Dendritic cell treated with granulocyte-macrophage colony-stimulating factor and Interleukin-4, amounts not matched to agents 40 ng/mL and 50 ng/mL, for 4 days (primary cell): ENCODE data around the gene IGF2BP1.
"Not testable (repeated sequence)": the region's sequence is repeated elsewhere in the genome, so short reads cannot be mapped to it uniquely, and the experiment has no call there.

Experiments used
- H3K27ac Mint-ChIP-seq: one replicate; pipeline ENCODE4 v1.8.0; 2022; ENCODE audit warnings: mild to moderate bottlenecking, mixed read lengths
- H3K27me3 Mint-ChIP-seq: one replicate; pipeline ENCODE4 v1.8.0; 2022; ENCODE audit warnings: mild to moderate bottlenecking, mixed read lengths
- H3K36me3 Mint-ChIP-seq: one replicate; pipeline ENCODE4 v1.8.0; 2022; ENCODE audit warnings: low read depth, mixed read lengths
- H3K4me1 Mint-ChIP-seq: one replicate; pipeline ENCODE4 v1.8.0; 2022; ENCODE audit warnings: low read depth, mixed read lengths
- H3K4me3 Mint-ChIP-seq: one replicate; pipeline ENCODE4 v1.8.0; 2022; ENCODE audit warnings: mild to moderate bottlenecking, moderate library complexity, mixed read lengths
- H3K9me3 Mint-ChIP-seq: one replicate; pipeline ENCODE4 v1.8.0; 2022; ENCODE audit warnings: mixed read lengths
- intact Hi-C: fragments of 100-400 bp; cut with micrococcal nuclease; formaldehyde crosslinking; loops from one replicate; pipeline ENCODE4 v1.15.0; 2022

IGF2BP1 gene

DNA sequence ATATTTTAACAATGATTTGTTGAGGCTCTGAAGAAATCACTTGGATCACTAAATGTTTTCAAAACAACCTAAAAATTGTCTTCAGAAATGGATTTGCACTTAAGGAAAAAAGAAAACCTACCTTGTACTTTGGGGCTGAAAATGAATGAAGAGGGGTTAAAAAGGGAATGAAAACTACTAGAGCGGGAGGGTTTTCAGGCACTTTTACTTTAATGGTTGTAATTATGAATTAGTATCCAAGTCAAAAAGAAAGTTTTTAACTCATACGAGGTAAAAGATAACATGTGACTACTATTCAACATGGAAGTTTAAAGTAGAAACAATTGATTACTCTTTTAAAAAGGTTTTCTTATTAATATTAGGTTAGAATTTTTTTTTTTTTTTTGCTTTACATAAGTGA, 5.1 kb downstream of the IGF2BP1 start:
- no peak overlapping the region for H3K4me3 Mint-ChIP-seq
- H3K27ac Mint-ChIP-seq, result no peak overlapping the region
- no peaks in the 10 kb centered on the region for H3K9me3 Mint-ChIP-seq
- intact Hi-C loops, result no loop called here
- peaks cover 26% of the 10 kb centered on the region for H3K4me1 Mint-ChIP-seq
- peaks cover 91% of the 10 kb centered on the region for H3K27me3 Mint-ChIP-seq
- H3K36me3 Mint-ChIP-seq, result no peaks in the 10 kb centered on the region

DNA sequence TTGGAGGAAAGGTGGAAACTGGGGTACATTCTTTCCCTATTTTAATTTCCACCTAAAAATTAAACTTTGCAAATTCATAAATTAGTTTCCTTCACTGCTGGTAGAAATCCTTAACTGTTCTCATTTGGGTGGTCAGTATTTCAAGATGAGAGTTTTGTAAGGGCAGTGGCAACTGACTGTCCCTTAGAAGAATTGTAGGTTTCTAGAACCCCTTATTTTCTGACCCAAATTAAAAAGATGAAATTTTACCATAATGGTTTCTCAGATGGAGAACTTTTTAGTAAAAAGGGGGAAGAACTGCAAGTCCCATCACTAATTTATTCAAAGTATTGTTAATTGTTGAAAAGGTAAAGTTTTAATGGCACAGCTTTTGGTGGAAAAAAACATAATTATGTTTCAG, 5.6 kb downstream of the IGF2BP1 start:
- Mint-ChIP-seq H3K27me3 (peaks cover 91% of the 10 kb centered on the region), H3K36me3 (no peaks in the 10 kb centered on the region), H3K4me1 (peaks cover 26% of the 10 kb centered on the region), H3K4me3 (no peak overlapping the region), H3K27ac (no peak overlapping the region), H3K9me3 (no peaks in the 10 kb centered on the region)
- intact Hi-C loops, result no loop called here

DNA sequence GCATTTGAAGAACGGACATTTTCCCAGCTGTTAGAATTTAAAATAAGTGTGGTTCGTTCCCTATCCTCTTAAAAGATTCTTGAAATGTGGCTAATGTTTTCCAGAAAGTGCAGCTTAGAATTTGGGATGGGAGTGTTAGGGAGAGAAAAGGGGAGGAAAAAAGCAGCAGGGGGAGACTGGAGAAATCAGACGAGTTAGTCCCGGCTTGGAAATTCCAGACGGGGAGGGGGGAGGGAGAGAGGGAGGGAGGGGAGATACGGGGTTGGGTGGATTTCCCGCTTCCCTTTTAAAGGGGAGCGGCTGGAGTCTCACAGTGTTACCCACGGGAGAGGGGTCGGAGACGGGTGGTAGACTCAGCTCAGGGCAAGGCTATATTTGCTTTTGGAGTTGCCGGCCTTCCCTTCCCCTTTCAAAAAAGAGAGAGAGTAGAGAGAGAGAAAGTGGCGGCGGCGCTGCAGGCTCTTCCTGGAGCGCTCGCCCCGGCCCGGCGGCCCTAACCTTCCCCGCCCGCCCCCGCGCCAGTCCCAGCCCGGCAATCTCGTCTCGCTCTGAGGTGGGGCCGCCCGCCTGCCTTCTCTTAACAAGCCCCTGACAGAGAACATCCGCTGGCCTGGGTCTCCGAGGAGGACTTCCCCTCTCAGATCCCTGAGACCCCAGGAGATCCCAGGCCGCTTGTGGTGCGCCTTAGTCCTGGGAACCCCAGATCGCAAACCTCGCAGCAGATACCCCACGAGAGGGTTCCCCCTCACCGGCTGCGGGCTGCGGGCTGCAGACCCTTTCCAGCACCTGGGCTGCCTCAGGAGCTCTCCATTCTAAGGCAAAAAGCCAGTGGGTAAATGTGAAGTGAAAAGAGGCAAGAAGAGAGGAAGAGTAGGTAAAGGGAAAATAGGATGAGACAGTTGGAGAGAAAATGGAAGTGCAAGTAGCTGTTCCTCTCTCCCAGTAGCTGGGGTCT, 6.6 kb downstream of the IGF2BP1 start:
- H3K36me3 Mint-ChIP-seq, result no peaks in the 10 kb centered on the region
- H3K27ac Mint-ChIP-seq, result no peak overlapping the region
- no peaks in the 10 kb centered on the region for H3K9me3 Mint-ChIP-seq
- peaks cover 88% of the 10 kb centered on the region for H3K27me3 Mint-ChIP-seq
- H3K4me1 Mint-ChIP-seq, result peaks cover 16% of the 10 kb centered on the region
- intact Hi-C loops, result no loop called here
- no peak overlapping the region for H3K4me3 Mint-ChIP-seq

DNA sequence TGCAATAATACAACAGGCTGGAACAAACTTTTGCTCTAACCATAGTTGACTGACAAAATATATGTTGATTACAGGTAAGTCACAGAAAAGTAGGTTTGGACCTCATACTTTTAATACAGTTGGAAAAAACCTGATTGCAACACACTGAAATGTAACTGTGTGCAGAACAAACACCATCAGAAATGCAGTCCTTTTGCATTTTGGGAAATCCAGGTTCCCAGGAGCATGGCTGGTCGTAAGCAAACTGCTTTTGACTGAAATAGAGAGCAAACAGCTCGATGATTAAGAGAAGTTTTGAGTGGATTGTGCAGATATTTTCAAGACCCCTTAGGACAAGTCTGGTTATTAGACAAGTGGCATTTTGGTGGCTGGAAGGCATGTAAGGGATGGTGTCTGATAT, 8.0 kb downstream of the IGF2BP1 start:
- no peaks in the 10 kb centered on the region for H3K9me3 Mint-ChIP-seq
- no peak overlapping the region for H3K27ac Mint-ChIP-seq
- no peak overlapping the region for H3K4me3 Mint-ChIP-seq
- peaks cover 16% of the 10 kb centered on the region for H3K4me1 Mint-ChIP-seq
- H3K36me3 Mint-ChIP-seq, result no peaks in the 10 kb centered on the region
- intact Hi-C loops, result no loop called here
- H3K27me3 Mint-ChIP-seq, result peaks cover 80% of the 10 kb centered on the region

DNA sequence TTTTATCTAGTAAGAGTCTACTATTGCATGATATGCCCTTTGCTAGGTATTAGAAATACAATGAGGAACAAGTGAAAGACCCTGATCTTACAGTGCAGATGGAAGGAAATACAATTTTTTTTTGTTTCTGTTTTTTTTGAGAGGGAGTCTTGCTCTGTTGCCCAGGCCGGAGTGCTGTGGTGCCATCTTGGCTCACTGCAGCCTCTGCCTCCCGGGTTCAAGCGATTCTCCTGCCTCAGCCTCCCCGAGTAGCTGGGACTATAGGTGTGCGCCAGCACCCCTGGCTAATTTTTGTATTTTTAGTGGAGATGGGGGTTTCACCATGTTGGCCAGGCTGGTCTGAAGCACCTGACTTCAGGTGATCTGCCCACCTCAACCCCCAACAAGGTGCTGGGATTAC, 11.7 kb downstream of the IGF2BP1 start:
- H3K9me3 Mint-ChIP-seq, H3K36me3 Mint-ChIP-seq, H3K4me1 Mint-ChIP-seq, intact Hi-C loops, H3K4me3 Mint-ChIP-seq, H3K27ac Mint-ChIP-seq: not testable (repeated sequence)
- peaks cover 80% of the 10 kb centered on the region for H3K27me3 Mint-ChIP-seq

DNA sequence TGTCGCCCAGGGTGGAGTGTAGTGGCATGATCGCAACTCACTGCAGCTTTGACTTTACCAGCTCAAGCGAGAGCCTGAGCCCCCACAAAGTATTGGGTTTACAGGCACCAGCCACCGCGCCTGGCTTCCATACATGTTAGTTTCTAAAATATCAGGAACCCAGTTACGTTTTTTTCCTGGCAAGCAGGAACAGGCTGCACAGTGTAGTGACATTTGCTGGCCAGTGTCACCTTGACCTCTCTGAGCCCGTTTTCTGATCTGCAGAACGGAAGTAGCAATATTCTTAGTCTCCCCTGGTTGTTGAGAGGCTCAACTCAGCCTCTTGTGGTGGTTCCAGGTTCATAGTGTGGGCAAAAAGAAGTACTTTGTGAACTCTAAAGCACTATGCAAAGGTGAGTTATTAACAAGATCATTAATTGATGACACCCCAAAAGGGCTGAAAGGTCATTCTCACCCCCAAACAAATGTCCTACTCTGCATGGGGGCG, 15.6 kb downstream of the IGF2BP1 start:
- intact Hi-C loops, result no loop called here
- peaks cover 73% of the 10 kb centered on the region for H3K27me3 Mint-ChIP-seq
- no peak overlapping the region for H3K4me3 Mint-ChIP-seq
- no peak overlapping the region for H3K27ac Mint-ChIP-seq
- no peaks in the 10 kb centered on the region for H3K36me3 Mint-ChIP-seq
- no peaks in the 10 kb centered on the region for H3K9me3 Mint-ChIP-seq
- no peaks in the 10 kb centered on the region for H3K4me1 Mint-ChIP-seq

DNA sequence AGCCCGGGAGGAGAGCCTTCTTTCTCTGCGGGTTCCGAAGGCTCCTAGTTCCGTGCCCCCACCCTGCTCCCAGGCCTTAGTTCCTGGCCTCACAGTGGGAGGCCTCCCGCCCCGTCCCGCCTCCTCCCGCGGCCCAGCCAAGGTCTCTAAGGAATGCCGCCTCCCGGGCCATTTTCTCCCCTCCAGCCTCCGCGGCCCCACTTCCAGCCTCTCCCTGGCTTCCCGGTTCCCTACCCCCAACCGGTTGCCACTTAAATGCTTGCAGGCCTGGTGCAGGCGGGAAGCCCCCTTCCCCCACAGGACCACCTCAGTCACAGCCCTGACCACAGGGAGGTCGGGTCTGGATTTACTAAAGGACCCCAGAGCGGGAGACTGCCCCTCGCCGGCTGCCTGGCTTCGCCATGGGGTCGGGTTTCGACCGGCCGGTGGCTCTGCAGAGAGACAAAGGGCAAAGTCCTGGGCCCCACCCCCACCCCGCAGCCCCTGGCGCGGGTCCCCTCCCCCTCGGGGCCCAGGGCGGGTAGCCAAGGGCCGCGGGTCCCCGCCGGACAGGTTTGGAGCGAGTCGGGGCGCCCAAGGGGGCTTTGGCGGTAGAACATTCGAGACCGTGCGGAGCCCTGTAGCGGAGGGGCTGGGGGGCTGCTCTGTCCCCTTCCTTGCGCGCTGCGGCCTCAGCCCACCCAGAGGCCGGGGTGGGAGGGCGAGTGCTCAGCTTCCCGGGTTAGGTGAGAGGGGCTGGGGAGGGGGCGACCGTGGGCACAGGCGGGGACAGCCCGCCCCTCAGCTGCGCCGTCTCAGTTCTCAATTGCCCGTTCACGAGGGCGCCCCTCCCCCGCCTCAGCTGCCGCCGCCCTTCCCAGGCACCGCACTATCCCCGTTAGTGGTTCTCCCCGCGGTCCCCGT, 16.4 kb downstream of the IGF2BP1 start:
- Mint-ChIP-seq H3K27me3 (peaks cover 69% of the 10 kb centered on the region), H3K4me3 (no peak overlapping the region)
- intact Hi-C loops, result no loop called here

DNA sequence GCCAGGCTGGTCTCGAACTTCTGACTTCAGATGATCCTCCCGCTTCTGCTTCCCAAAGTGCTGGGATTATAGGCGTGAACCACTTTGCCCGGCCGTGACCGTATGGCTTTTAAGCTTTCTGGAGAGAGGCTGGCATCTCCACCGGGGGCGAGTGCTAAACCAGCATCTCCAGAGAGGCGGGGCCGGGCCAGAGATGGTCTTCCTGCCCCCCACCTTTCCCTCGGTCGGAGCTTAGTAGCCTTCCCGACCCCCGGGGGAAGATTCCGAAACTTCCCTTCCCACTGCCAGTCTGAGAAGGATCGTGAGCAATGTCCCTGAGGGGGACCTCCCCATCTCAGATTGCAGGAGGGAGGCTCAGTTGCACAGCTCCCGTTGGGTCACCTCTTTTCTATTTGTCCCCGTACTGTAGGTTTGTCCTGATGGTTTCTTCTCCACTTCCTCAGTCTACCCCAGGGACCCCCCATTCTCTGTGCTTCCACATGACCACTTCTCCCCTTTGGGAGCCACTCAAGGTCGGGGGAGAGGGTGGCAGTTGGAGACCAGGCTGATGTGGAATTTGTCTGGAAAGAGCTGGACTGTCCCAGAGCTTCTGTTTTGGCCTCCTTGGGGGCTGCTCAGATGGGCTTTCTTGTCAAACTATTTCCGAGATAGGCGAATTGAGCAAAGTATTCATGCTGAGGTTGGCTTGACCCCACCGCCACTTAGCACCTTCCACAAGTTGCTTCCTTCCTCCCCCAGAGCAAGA, 18.2 kb downstream of the IGF2BP1 start:
- no peak overlapping the region for H3K27ac Mint-ChIP-seq
- intact Hi-C loops, result no loop called here
- no peaks in the 10 kb centered on the region for H3K9me3 Mint-ChIP-seq
- no peaks in the 10 kb centered on the region for H3K4me1 Mint-ChIP-seq
- H3K4me3 Mint-ChIP-seq, result no peak overlapping the region
- peaks cover 66% of the 10 kb centered on the region for H3K27me3 Mint-ChIP-seq
- no peaks in the 10 kb centered on the region for H3K36me3 Mint-ChIP-seq

More for the DNA sequence above, 16.4 kb downstream of the IGF2BP1 start:
- H3K4me1 Mint-ChIP-seq, result no peaks in the 10 kb centered on the region
- no peaks in the 10 kb centered on the region for H3K36me3 Mint-ChIP-seq
- no peak overlapping the region for H3K27ac Mint-ChIP-seq
- no peaks in the 10 kb centered on the region for H3K9me3 Mint-ChIP-seq

DNA sequence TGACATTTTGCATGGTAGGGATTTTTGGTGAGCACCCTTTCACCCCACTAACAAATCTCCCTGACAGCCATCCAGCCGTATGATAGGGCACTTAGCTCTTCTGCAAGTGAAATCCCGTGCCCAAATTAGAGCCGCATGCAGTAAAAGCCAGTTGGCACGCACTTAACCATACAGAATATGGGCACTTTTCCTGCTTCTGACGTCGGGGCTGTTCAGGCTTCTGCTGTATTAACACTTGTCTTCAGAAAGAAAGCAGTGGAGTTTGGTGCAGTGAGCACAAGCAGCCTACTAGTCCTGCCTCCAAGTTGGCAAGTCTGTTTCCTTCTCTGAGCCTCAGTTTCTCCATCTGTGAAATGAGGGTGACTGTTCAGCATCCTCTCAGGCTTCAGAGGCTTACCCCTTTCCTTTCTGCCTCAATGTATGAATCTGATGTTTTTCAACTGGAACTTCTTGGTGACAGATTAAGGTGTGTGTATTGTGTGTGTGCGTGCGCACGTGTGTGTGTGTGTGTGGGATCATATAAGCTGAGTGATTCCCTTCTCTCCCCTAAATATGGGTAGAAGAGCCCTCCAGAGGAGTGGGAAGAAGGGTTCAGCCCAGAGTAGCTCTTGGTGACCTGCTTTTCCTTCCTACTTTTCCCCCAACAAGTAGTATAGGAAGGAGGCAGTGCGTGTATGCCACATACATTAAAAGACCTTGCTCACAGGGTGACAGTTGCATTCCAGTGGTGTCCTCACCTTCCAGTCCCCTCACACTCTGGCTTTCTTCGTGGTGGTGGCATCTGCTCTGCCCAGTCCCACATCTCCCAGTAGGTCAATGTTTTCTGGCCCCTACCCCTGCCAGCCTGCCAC, 19.0 kb downstream of the IGF2BP1 start:
- Mint-ChIP-seq H3K27me3 (peaks cover 64% of the 10 kb centered on the region), H3K9me3 (no peaks in the 10 kb centered on the region), H3K36me3 (no peaks in the 10 kb centered on the region), H3K4me1 (no peaks in the 10 kb centered on the region), H3K4me3 (no peak overlapping the region), H3K27ac (no peak overlapping the region)
- intact Hi-C loops, result no loop called here

DNA sequence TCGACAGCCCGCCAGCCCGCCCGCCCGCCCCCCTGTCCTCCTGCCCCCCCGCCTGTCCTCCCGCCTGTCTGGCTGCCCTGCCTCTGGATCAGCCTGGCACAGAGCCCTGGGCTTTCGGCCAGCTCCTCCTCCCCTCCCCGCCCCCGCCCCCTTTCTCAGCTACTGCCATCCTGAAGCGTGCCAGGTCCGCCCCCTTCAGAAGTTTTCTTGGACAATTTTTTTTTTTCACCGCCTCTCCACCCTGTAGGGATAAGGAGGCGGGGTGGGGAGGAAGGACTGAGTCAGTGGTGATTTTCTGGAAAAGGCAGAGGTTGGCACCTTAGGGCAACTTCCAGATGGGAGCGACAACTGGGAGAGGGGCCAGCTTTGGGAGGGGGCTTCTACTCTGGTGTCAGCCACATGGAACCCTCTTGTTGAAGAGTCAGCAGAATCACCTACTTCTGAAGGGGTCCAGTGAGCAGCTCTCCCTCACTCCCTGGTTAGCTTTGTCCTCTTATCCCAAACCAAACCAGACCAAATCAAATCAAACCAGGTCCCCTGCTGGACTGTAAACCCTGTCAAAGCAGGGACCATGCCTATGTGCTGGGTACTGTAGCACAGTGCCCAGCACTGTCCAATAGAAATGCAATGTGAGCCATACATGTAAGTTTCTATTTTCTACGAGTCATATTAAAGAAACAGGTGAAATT, 19.7 kb downstream of the IGF2BP1 start:
- intact Hi-C loops, result no loop called here
- Mint-ChIP-seq H3K4me1 (no peaks in the 10 kb centered on the region), H3K4me3 (no peak overlapping the region), H3K27me3 (peaks cover 59% of the 10 kb centered on the region), H3K9me3 (no peaks in the 10 kb centered on the region), H3K27ac (no peak overlapping the region), H3K36me3 (no peaks in the 10 kb centered on the region)

DNA sequence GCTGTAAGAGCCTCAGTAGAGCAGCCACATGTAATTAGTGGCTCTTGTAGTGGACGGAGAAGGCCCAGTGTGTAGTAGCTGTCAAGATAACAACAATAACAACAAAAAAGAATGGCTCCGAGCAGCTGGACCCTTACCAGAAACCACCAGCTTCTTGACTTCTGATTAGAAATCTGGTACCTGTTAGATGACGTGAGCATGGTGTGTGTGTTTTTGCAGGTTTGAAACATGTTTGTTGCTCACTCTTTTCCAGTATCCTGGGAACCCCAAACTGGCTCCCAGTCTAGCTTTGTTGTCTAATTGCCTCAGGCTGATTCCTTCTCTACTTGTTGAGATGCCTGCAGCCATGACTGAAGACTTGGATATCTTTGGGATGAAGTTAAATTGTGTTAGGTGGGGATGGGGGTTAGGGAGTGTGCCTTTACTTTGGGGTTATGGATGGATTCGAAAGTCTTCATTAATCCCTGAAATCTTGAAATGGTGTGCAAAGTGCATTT, 21.0 kb downstream of the IGF2BP1 start:
- H3K36me3 Mint-ChIP-seq, result no peaks in the 10 kb centered on the region
- H3K27me3 Mint-ChIP-seq, result peaks cover 49% of the 10 kb centered on the region
- no peak overlapping the region for H3K27ac Mint-ChIP-seq
- no peaks in the 10 kb centered on the region for H3K4me1 Mint-ChIP-seq
- intact Hi-C loops, result no loop called here
- no peaks in the 10 kb centered on the region for H3K9me3 Mint-ChIP-seq
- H3K4me3 Mint-ChIP-seq, result no peak overlapping the region

DNA sequence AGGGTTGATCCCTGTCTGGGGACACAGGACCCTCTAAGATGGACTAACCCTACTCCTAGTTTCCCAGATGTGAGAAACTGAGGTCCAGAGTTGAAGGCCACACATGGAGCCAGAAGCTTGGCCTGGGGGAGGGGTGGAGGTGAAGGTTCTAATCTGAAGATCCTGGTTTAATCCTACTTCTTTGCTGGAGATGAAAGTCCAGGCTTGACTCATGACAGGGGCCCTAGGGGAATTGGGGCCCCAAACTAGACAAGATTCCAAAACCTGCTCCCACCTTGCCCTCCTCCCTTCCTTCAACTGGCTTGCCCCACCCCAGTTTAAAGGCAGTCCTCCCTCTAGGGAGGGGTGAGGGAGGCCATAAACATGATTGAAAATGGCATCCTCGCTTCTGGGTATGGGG, 21.6 kb downstream of the IGF2BP1 start:
- no peak overlapping the region for H3K4me3 Mint-ChIP-seq
- H3K4me1 Mint-ChIP-seq, result no peaks in the 10 kb centered on the region
- H3K9me3 Mint-ChIP-seq, result no peaks in the 10 kb centered on the region
- H3K36me3 Mint-ChIP-seq, result no peaks in the 10 kb centered on the region
- peaks cover 45% of the 10 kb centered on the region for H3K27me3 Mint-ChIP-seq
- H3K27ac Mint-ChIP-seq, result no peak overlapping the region
- intact Hi-C loops, result no loop called here
